Measurements from ENCODE around the gene TRAIP. TPM values are rescaled to one million over a fixed set of nuclear protein-coding genes. Genes with fewer than 3 reads are reported as not detected.
"Not testable (repeated sequence)": the region's sequence is repeated elsewhere in the genome, so short reads cannot be mapped to it uniquely, and the experiment has no call there.

The TRAIP gene
- total RNA-seq, 2 experiments from 2014 or later = 25.1 to 28.1 TPM

DNA sequence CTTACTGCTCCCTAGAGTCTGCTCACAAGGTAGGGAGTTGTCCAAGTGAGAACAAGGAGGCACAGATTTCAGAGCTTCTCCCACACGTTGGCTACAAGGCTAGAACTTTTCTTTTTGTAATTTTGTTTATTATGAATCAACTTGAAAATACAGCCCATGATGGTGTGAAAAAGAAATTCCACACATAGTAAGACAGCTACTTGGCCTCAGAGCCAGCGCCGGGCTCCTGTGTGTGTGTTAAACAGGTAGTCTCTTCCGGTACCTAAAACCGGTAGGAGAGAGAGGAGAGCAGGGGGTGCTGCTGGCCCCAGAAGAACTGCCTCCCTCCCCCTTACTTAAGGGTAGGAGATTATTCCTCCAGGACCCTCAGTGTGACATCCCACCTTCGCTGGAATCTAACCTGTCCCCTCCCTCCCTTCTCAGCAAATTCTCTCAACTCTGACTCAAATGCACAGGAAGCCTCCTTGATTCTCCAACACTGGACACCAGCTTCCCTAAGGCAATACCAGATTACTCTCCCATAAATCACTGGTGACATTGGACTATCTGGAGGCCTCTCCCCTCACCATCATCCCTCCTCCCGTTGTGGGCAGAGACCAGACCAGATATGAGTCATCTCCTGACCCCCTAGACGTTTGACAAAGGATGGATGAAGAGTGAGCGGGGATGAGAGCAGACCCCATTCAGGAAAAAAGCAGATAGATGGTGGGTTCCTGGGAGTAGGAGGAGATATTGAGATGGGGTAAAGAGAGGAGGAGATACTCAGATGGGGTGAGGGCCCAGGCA, 65.5 kb downstream of the TRAIP start:
- no peak for ATAC-seq

DNA sequence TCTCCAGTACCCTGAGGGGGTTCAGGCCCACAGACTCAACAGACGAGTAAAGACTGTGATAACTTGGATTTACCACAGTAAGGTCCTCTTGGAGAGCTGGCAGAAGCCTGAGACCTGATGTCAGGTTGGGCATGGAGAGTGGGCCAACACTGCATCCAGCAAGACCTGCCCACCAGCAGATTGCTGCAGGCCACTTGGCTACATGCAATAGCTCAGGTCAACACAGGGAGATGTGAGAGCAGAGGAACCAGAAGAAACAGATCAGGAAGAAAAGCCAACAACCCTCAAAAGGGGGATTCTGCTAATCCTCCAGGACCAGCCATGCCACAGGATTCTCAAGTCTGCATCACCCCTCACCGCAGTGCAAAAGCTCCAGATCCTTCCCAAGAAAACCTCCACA, 68.3 kb downstream of the TRAIP start:
- no peaks in the 10 kb centered on the region for H3K27me3 Mint-ChIP-seq
- H3K9me3 Mint-ChIP-seq (ENCODE audit: low read depth) = no peaks in the 10 kb centered on the region
- DNase-seq = no peak
- no peak overlapping the region for H3K27ac Mint-ChIP-seq
- ChIA-PET POLR2A (no interaction called here), CTCF (interaction anchor here (1.6 to 3.2 kb wide), 3 partner anchors 15 to 248 kb away, joined by 5 to 16 read pairs (median 6); partner anchors contain the start of gene INKA1)
- peaks cover 13% of the 10 kb centered on the region for H3K36me3 Mint-ChIP-seq (ENCODE audit: low read depth)
- H3K4me1 Mint-ChIP-seq = peaks cover 31% of the 10 kb centered on the region
- no peak overlapping the region for H3K4me3 Mint-ChIP-seq
- intact Hi-C loops (cut with DNase I, micrococcal nuclease) = loop anchor here (5.0 kb wide), 3 partner anchors 69 to 114 kb away; partner anchors contain the start of genes AMIGO3 (in 1 of the 2), MST1R (in 1 of the 2) and TRAIP (in 1 of the 2)
- no peak for ATAC-seq

More for the DNA sequence above, 65.5 kb downstream of the TRAIP start:
- CTCF ChIA-PET = interaction anchor here (0.7 to 1.3 kb wide), 3 partner anchors 12 to 1459 kb away, joined by 3 read pairs; partner anchors contain the start of gene INKA1
- POLR2A ChIA-PET = interaction anchor here (0.6 to 0.7 kb wide), 2 partner anchors 23 to 298 kb away, joined by 3 to 5 read pairs; partner anchors contain the start of gene RBM5
- no peak overlapping the region for H3K27ac Mint-ChIP-seq
- H3K27me3 Mint-ChIP-seq = no peaks in the 10 kb centered on the region
- no peaks in the 10 kb centered on the region for H3K9me3 Mint-ChIP-seq (ENCODE audit: low read depth)
- H3K4me3 Mint-ChIP-seq = no peak overlapping the region
- no peak for DNase-seq
- H3K4me1 Mint-ChIP-seq = peaks cover 14% of the 10 kb centered on the region
- H3K36me3 Mint-ChIP-seq (ENCODE audit: low read depth) = no peaks in the 10 kb centered on the region
- intact Hi-C loops (cut with DNase I, micrococcal nuclease) = no loop called here

DNA sequence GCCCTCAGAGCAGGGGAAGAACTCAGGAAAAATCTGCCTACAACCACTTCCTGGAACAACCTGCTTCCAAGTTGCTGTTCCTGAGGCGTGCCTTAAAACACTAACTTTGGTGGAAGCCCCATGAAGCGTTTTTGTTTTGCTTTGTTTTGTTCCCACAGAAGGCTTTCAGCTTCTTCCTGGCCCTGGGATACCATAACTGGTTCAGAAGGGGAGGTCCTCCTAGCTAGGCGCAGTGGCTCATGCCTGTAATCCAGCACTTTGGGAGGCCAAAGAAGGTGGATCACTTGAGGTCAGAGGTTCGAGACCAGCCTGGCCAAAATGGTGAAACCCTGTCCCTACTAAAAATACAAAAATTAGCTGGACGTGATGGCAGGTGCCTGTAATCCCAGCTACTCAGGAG, 68.8 kb downstream of the TRAIP start:
- Mint-ChIP-seq H3K9me3 (ENCODE audit: low read depth) (no peaks in the 10 kb centered on the region), H3K27ac (peak overlapping the region; percentile 96), H3K36me3 (ENCODE audit: low read depth) (peaks cover 13% of the 10 kb centered on the region), H3K4me3 (peak overlapping the region; percentile 90), H3K27me3 (no peaks in the 10 kb centered on the region), H3K4me1 (peaks cover 31% of the 10 kb centered on the region)
- no peak for DNase-seq
- ChIA-PET CTCF (interaction anchor here (1.0 to 3.2 kb wide), 4 partner anchors 15 to 248 kb away, joined by 3 to 16 read pairs (median 6); partner anchors contain the start of gene INKA1), POLR2A (no interaction called here)
- intact Hi-C loops (cut with DNase I, micrococcal nuclease) = loop anchor here (2.0 to 5.0 kb wide), 5 partner anchors 70 to 449 kb away; partner anchors contain the start of genes AMIGO3 (in 1 of the 2), GNAI2 (in 1 of the 2), MST1R (in 1 of the 2) and TCTA (in 1 of the 2)
- no peak for ATAC-seq

DNA sequence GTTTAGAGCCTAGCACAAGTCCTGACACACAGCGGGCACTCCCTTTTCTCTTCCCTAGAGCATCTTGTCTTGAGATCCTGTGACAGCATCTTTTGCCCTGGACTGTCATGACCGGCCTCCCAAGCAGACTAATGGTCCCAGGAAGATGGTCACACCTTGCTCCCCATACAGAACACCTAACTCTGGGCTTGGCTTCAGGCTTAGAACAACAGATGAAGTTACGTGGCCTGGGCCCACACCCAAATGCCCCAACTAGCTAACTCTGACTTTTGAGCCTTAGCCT, 69.2 kb downstream of the TRAIP start:
- intact Hi-C loops (cut with DNase I, micrococcal nuclease) = loop anchor here (2.0 to 5.0 kb wide), 5 partner anchors 70 to 450 kb away; partner anchors contain the start of genes AMIGO3 (in 1 of the 2), GNAI2 (in 1 of the 2), MST1R (in 1 of the 2) and TCTA (in 1 of the 2)
- Mint-ChIP-seq H3K27ac (peak overlapping the region; percentile 96), H3K9me3 (ENCODE audit: low read depth) (no peaks in the 10 kb centered on the region), H3K4me3 (peak overlapping the region; percentile 90), H3K4me1 (peaks cover 35% of the 10 kb centered on the region), H3K27me3 (no peaks in the 10 kb centered on the region), H3K36me3 (ENCODE audit: low read depth) (peaks cover 13% of the 10 kb centered on the region)
- DNase-seq = no peak
- POLR2A ChIA-PET = no interaction called here
- CTCF ChIA-PET = interaction anchor here (0.6 to 3.2 kb wide), 5 partner anchors 15 to 247 kb away, joined by 3 to 16 read pairs (median 5); partner anchors contain the start of gene INKA1
- no peak for ATAC-seq

DNA sequence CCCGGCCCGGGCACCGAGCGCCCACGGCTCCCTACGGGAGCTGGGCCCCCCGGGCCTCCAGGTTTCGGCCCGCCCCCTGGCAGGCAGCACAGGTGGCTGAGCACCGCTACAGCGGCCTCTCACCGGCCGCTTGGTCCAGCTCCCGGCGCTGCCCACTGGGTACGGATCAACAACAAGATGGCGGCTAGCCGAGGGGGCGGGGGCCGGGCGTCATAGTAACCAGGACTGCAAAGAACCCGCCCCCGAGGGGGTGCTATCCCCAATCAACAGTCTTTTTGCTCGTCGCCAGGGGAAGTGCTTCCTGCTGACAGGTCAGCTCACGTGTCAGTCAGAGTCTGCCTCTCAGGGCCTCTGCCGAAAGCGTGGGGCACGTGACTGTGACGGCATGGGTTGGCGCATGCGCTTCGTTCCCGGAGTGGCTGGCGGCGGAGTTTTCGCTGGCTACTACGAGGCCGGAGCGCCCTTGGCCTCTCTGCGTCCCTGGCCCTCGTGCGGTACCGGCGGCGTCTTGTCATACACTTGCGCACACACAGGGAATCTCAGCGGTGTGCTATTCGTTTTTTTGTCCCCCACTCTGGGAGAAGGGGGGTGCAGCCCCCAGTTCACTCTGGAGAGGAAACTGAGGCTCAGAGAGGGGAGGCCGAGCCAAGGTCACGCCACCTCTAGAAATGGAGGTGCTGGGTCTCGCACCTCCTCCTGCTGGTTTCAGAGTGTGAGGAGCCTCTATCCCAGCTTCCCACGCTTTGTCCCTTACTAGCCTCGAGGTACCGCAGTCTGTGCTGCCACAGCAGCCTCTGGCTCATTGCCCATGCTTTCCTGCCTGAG, 69.8 kb downstream of the TRAIP start, which contains the start of gene IP6K1:
Gene IP6K1 (minus strand): TSS at position 186 of the 825 bp plus-strand sequence. CDS start 38,502 bp downstream, outside the sequence.
- DNase-seq = peak; percentile 100
- POLR2A ChIA-PET = interaction anchor here (0.8 kb wide), 1 partner anchor 693 kb away, joined by 3 read pairs; the partner anchor contains the start of gene QRICH1
- H3K36me3 Mint-ChIP-seq (ENCODE audit: low read depth) = peaks cover 13% of the 10 kb centered on the region
- peaks cover 36% of the 10 kb centered on the region for H3K4me1 Mint-ChIP-seq
- H3K4me3 Mint-ChIP-seq = peak within 1 kb of the TSS; percentile 90
- H3K9me3 Mint-ChIP-seq (ENCODE audit: low read depth) = no peaks in the 10 kb centered on the region
- ATAC-seq = peak; percentile 100
- no peaks in the 10 kb centered on the region for H3K27me3 Mint-ChIP-seq
- peak within 1 kb of the TSS; percentile 96 for H3K27ac Mint-ChIP-seq
- intact Hi-C loops (cut with DNase I, micrococcal nuclease) = loop anchor here (1.0 to 5.0 kb wide), 17 partner anchors 16 to 513 kb away; partner anchors contain the start of genes AMIGO3 (in 2 of the 2), TRAIP (in 2 of the 2), APEH (in 1 of the 2) and DAG1 (in 1 of the 2)
- CTCF ChIA-PET = interaction anchor here (0.5 to 3.2 kb wide), 9 partner anchors 9 to 247 kb away, joined by 3 to 16 read pairs (median 3); partner anchors contain the start of gene INKA1

DNA sequence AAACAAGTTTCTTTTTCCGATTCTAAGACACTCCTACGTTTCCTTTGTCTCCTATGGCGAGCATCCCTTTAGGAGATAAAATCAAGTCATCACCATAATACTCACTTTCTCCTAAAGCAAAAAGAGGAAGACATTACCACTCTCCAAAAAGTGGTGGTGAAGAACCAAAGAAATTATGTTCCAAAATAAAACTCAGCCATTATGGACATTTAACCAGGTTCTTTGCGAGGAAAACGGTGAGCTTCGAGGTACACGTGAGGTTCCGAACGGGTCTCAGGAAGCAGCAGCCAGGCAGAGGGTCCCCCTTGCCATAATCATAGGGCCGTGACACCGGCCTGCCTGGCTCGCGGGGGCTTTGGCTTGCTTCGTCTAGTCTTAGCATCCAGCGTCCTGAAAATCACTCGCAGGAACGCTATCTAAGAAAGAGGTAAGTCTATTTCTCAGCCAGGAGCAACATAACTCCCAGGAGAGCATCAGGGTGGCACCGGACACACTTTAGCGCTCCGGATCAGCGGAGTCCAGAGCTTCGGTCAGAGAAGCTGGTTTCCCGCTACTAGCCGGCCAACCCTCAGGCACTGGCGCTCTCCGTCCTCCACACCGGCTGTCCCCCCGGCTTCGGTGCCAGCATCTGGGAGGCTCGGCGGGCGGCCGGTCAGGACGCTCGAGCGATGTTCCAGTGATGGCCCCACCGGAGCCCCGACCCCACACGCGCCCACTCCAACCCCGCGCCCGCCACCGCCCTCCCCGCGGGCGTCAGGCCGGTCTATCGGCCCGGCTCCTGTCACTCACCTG, 70.6 kb downstream of the TRAIP start:
- ChIA-PET POLR2A (interaction anchor here (0.8 kb wide), 1 partner anchor 692 kb away, joined by 3 read pairs; the partner anchor contains the start of gene QRICH1), CTCF (interaction anchor here (0.5 to 3.2 kb wide), 8 partner anchors 8 to 175 kb away, joined by 3 to 16 read pairs (median 3); partner anchors contain the start of genes INKA1 and MON1A)
- DNase-seq (peak; percentile 58), ATAC-seq (peak; percentile 18)
- peak overlapping the region; percentile 90 for H3K4me3 Mint-ChIP-seq
- H3K4me1 Mint-ChIP-seq = peaks cover 44% of the 10 kb centered on the region
- intact Hi-C loops (cut with DNase I, micrococcal nuclease) = loop anchor here (1.0 to 5.0 kb wide), 17 partner anchors 17 to 514 kb away; partner anchors contain the start of genes AMIGO3 (in 2 of the 2), TRAIP (in 2 of the 2), APEH (in 1 of the 2) and DAG1 (in 1 of the 2)
- H3K27ac Mint-ChIP-seq = peak overlapping the region; percentile 89
- H3K9me3 Mint-ChIP-seq (ENCODE audit: low read depth) = no peaks in the 10 kb centered on the region
- H3K27me3 Mint-ChIP-seq = no peaks in the 10 kb centered on the region
- H3K36me3 Mint-ChIP-seq (ENCODE audit: low read depth) = peaks cover 18% of the 10 kb centered on the region

DNA sequence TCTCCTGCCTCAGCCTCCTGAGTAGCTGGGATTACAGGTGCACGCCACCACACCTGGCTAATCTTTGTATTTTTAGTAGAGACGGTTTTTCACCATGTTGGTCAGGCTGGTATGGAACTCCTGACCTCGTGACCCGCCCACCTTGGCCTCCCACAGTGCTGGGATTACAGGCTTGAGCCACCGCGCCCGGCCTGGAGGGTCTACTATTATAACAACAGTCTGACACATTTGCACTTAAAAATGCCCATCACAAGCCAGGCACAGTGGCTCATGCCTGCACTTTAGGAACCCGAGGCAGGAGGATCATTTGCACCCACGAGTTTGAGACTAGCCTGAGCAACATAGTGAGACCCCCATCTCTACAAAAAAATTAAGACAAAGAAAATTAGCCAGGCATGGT, 74.1 kb downstream of the TRAIP start:
- H3K36me3 Mint-ChIP-seq (ENCODE audit: low read depth) = peaks cover 26% of the 10 kb centered on the region
- H3K9me3 Mint-ChIP-seq (ENCODE audit: low read depth); H3K27ac Mint-ChIP-seq; intact Hi-C loops (cut with DNase I, micrococcal nuclease); H3K27me3 Mint-ChIP-seq; ATAC-seq; H3K4me3 Mint-ChIP-seq; DNase-seq: not testable (repeated sequence)
- POLR2A ChIA-PET = interaction anchor here (0.7 kb wide), 1 partner anchor 284 kb away, joined by 3 read pairs; no protein-coding TSS in a partner anchor
- H3K4me1 Mint-ChIP-seq = peaks cover 51% of the 10 kb centered on the region
- CTCF ChIA-PET = interaction anchor here (0.6 to 1.8 kb wide), 4 partner anchors 20 to 202 kb away, joined by 3 to 5 read pairs (median 3); no protein-coding TSS in a partner anchor

DNA sequence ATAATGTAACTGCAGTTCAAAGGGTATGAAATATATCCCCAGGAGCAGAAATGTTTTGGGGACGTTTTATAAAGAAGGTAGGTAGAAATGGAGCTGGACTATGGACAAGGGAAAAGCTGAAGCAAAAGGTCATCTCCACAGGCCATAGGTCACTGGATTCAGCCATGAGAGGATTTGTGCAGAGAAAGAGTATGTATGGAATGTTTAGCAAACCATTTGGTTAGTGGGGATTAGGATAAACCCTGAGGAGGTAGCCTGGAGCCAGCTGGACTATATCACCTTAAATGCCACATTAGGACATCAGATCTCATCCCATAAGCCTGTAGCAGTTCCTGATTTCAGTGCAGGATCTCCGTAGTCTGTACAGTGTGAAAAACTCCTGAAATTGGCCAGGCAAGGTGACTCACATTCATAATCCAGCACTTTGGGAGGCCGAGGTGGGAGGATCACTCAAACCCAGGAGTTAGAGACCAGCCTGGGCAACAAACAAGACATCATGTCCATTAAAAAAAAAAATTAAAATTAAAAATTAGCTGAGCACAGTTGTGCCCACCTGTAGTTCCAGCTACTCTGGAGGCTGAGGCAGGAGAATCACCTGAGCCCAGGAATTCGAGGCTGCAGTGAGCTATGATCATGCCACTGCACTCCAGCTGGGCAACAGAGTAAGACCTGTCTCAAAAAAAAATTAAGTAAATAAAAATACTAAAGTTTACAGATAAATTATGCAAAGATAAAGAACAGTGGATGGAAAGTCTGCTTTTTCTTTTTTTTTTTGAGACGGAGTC, 74.8 kb downstream of the TRAIP start:
- Mint-ChIP-seq H3K4me3 (no peak overlapping the region), H3K9me3 (ENCODE audit: low read depth) (no peaks in the 10 kb centered on the region), H3K4me1 (peaks cover 48% of the 10 kb centered on the region), H3K27ac (no peak overlapping the region), H3K27me3 (no peaks in the 10 kb centered on the region), H3K36me3 (ENCODE audit: low read depth) (peaks cover 31% of the 10 kb centered on the region)
- intact Hi-C loops (cut with DNase I, micrococcal nuclease) = no loop called here
- no peak for DNase-seq
- ChIA-PET POLR2A (interaction anchor here (0.7 kb wide), 1 partner anchor 283 kb away, joined by 3 read pairs; no protein-coding TSS in a partner anchor), CTCF (interaction anchor here (0.6 to 1.8 kb wide), 3 partner anchors 21 to 202 kb away, joined by 3 to 5 read pairs (median 3); no protein-coding TSS in a partner anchor)
- ATAC-seq = no peak

DNA sequence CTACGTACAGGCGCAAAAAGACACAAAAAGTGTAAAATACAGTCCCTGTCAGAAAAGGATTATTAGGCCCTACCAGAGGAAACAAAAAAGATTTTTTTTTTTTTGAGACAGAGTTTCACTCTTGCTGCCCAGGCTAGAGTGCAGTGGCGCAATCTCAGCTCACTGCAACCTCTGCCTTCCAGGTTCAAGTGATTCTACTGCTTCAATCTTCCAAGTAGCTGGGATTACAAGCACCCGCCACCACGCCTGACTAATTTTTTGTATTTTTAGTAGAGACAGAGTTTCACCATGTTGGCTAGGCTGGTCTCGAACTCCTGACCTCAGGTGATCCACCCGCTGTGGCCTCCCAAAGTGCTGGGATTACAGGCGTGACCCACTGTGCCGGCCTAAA, 75.4 kb downstream of the TRAIP start:
- H3K4me3 Mint-ChIP-seq; H3K27ac Mint-ChIP-seq; H3K27me3 Mint-ChIP-seq; intact Hi-C loops (cut with DNase I, micrococcal nuclease); ATAC-seq; H3K9me3 Mint-ChIP-seq (ENCODE audit: low read depth); CTCF ChIA-PET; POLR2A ChIA-PET; DNase-seq: not testable (repeated sequence)
- Mint-ChIP-seq H3K4me1 (peaks cover 47% of the 10 kb centered on the region), H3K36me3 (ENCODE audit: low read depth) (peaks cover 32% of the 10 kb centered on the region)

Measured in activated CD4-positive, alpha-beta T cell treated with anti-CD3 and anti-CD28 coated beads for 36 hours (primary cell).